DOHH2 (cell line): Measurements from ENCODE around the gene GSC.

Experiments used
- H3F3A ChIP-seq: fragments of 200-600 bp; sonication (generic), shearing (Covaris generic); 2 replicates; pipeline ENCODE4 v1.6.0; 2016; ENCODE audit warnings: antibody characterized with exemption, mild to moderate bottlenecking; ENCODE audit not compliant: control insufficient read depth, insufficient read depth
- H3K27ac ChIP-seq: fragments of 200-600 bp; sonication (generic); 2 replicates; pipeline ENCODE4 v1.5.1; 2014; ENCODE audit warnings: low read depth, mild to moderate bottlenecking, low read length, moderate library complexity
- H3K27me3 ChIP-seq: fragments of 200-600 bp; sonication (generic); 2 replicates; pipeline ENCODE4 v1.6.1; 2014; ENCODE audit warnings: mild to moderate bottlenecking, low read length, mixed read lengths; ENCODE audit not compliant: control insufficient read depth
- H3K36me3 ChIP-seq: fragments of 200-600 bp; sonication (generic); 2 replicates; pipeline ENCODE4 v1.6.1; 2014; ENCODE audit warnings: mild to moderate bottlenecking, low read length, moderate library complexity, mixed read lengths; ENCODE audit not compliant: control insufficient read depth
- H3K4me1 ChIP-seq: fragments of 200-600 bp; sonication (generic); 2 replicates; pipeline ENCODE4 v1.6.1; 2014; ENCODE audit warnings: mild to moderate bottlenecking, low read length, mixed read lengths; ENCODE audit not compliant: control insufficient read depth
- H3K4me2 ChIP-seq: fragments of 200-600 bp; sonication (generic); 2 replicates; pipeline ENCODE4 v1.6.0; 2014; ENCODE audit warnings: mild to moderate bottlenecking, low read length, moderate library complexity
- H3K4me3 ChIP-seq: fragments of 200-600 bp; sonication (generic); 2 replicates; pipeline ENCODE4 v1.5.1; 2014; ENCODE audit warnings: mild to moderate bottlenecking, low read length, mixed read lengths
- H3K79me2 ChIP-seq: fragments of 200-600 bp; sonication (generic); 2 replicates; pipeline ENCODE4 v1.6.1; 2014; ENCODE audit warnings: mild to moderate bottlenecking, low read length, mixed read lengths; ENCODE audit not compliant: control insufficient read depth
- H3K9me2 ChIP-seq: fragments of 200-600 bp; sonication (generic); replicated peaks from 2 replicates; pipeline ENCODE4 v1.6.1; 2014; ENCODE audit warnings: mild to moderate bottlenecking, low read length, mixed read lengths; ENCODE audit not compliant: control insufficient read depth
- H3K9me3 ChIP-seq: fragments of 200-600 bp; sonication (generic); 2 replicates; pipeline ENCODE4 v1.6.1; 2014; ENCODE audit warnings: antibody characterized with exemption, low read length, mixed read lengths; ENCODE audit not compliant: control insufficient read depth, insufficient read depth
- H4K20me1 ChIP-seq: fragments of 200-600 bp; sonication (generic); 2 replicates; pipeline ENCODE4 v1.6.0; 2014; ENCODE audit warnings: low read depth, mild to moderate bottlenecking, antibody characterized with exemption, low read length, moderate library complexity; ENCODE audit not compliant: control insufficient read depth, insufficient read depth
- EZH2phosphoT487 ChIP-seq: fragments of 200-600 bp; sonication (generic); IDR thresholded peaks from 2 replicates; pipeline ENCODE4 v1.6.1; 2017; ENCODE audit warnings: borderline replicate concordance, mild to moderate bottlenecking, antibody characterized with exemption, low read length, moderate library complexity, mixed read lengths
- TF ChIP-seq, protein P1 (sequence below): fragments of 200-600 bp; sonication (generic); IDR thresholded peaks from one replicate; pipeline ENCODE4 v1.5.1; 2014; ENCODE audit warnings: antibody characterized with exemption, mild to moderate bottlenecking, low read depth, low read length; ENCODE audit not compliant: poor library complexity, severe bottlenecking

The GSC gene

GRCh38 chr14:94754391-94754942 lies 15.4 kb downstream of the GSC start:
- no peak overlapping the region for H3K4me2 ChIP-seq
- H3K79me2 ChIP-seq, result no peaks in the 10 kb centered on the region
- no peaks in the 10 kb centered on the region for H4K20me1 ChIP-seq
- H3K9me3 ChIP-seq, result no peaks in the 10 kb centered on the region
- no peaks in the 10 kb centered on the region for H3K4me1 ChIP-seq
- no peak overlapping the region for H3K4me3 ChIP-seq
- H3K27ac ChIP-seq, result no peak overlapping the region
- H3K36me3 ChIP-seq, result no peaks in the 10 kb centered on the region
- no peaks in the 10 kb centered on the region for H3K27me3 ChIP-seq
- H3K9me2 ChIP-seq, result no peaks in the 10 kb centered on the region
- TF ChIP-seq, protein P1, sequence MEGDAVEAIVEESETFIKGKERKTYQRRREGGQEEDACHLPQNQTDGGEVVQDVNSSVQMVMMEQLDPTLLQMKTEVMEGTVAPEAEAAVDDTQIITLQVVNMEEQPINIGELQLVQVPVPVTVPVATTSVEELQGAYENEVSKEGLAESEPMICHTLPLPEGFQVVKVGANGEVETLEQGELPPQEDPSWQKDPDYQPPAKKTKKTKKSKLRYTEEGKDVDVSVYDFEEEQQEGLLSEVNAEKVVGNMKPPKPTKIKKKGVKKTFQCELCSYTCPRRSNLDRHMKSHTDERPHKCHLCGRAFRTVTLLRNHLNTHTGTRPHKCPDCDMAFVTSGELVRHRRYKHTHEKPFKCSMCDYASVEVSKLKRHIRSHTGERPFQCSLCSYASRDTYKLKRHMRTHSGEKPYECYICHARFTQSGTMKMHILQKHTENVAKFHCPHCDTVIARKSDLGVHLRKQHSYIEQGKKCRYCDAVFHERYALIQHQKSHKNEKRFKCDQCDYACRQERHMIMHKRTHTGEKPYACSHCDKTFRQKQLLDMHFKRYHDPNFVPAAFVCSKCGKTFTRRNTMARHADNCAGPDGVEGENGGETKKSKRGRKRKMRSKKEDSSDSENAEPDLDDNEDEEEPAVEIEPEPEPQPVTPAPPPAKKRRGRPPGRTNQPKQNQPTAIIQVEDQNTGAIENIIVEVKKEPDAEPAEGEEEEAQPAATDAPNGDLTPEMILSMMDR, result no peak
- TF ChIP-seq EZH2phosphoT487, result no peak
- H3F3A ChIP-seq, result no peaks in the 10 kb centered on the region

GRCh38 chr14:94752591-94753436 lies 17.1 kb downstream of the GSC start:
- Histone ChIP-seq H3K27ac (no peak overlapping the region), H3F3A (no peaks in the 10 kb centered on the region), H3K4me1 (no peaks in the 10 kb centered on the region), H3K9me2 (no peaks in the 10 kb centered on the region), H3K4me3 (no peak overlapping the region), H3K4me2 (no peak overlapping the region), H3K79me2 (no peaks in the 10 kb centered on the region), H3K27me3 (no peaks in the 10 kb centered on the region), H4K20me1 (no peaks in the 10 kb centered on the region), H3K36me3 (no peaks in the 10 kb centered on the region), H3K9me3 (no peaks in the 10 kb centered on the region)
- TF ChIP-seq EZH2phosphoT487, result no peak
- TF ChIP-seq, protein P1, result no peak

GRCh38 chr14:94751956-94752355 lies 18.0 kb downstream of the GSC start:
- Histone ChIP-seq H3K4me1 (no peaks in the 10 kb centered on the region), H3K4me3 (no peak overlapping the region), H3K27me3 (no peaks in the 10 kb centered on the region), H3F3A (no peaks in the 10 kb centered on the region), H3K36me3 (no peaks in the 10 kb centered on the region), H3K9me3 (no peaks in the 10 kb centered on the region), H3K27ac (no peak overlapping the region), H4K20me1 (no peaks in the 10 kb centered on the region), H3K79me2 (no peaks in the 10 kb centered on the region), H3K9me2 (no peaks in the 10 kb centered on the region), H3K4me2 (no peak overlapping the region)
- TF ChIP-seq, protein P1, result no peak
- TF ChIP-seq EZH2phosphoT487, result no peak
